Stimulated activated CD4-positive, alpha-beta T cell treated with anti-CD3 and anti-CD28 coated beads, TNF-alpha, amount 100 ng/mL, for 24 hours (primary cell): Measurements from ENCODE around the gene YTHDF2.
"Not testable (repeated sequence)": the region's sequence is repeated elsewhere in the genome, so short reads cannot be mapped to it uniquely, and the experiment has no call there.

Experiments
- DNase-seq, 3 experiments: peaks; one replicate each; pipeline ENCODE4 v3.0.0-alpha.2; 2020; ENCODE audit warnings: low read depth in 3 of 3

Gene YTHDF2

DNA sequence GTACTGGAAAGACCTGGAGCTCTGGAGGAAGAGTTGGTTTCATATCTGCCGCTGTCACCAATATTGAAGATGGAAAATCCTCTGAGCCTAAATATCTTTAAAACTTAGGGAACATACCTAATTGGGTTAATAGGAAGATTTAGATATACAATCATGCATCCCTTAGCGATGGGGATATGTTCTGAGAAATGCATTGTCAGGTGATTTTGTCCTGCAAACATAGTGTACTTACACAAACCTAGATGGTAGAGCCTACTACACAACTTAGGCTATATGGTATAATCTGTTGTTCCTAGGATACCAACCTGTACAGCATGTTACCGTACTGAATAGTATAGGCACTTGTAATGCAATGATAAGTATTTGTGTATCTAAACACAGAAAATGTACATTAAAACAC is 22.5 kb downstream of the YTHDF2 start:
- no peak for DNase-seq

DNA sequence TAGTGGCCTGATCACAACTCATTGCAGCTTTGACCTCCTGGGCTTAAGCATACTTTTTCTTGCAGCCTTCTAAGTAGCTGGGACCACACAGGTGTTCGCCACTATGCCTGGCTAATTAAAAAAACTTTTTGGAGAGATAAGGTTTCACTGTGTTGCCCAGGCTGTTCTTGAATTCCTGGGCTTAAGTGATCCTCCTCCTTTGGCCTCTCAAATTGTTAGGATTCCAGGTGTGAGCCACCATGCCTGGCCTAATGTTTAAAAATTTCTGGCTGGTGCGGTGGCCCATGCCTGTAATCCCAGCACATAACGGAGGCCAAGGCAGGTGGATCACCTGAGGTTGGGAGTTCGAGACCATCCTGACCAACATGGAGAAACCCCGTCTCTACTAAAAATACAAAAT is 24.4 kb downstream of the YTHDF2 start:
- no peak for DNase-seq

DNA sequence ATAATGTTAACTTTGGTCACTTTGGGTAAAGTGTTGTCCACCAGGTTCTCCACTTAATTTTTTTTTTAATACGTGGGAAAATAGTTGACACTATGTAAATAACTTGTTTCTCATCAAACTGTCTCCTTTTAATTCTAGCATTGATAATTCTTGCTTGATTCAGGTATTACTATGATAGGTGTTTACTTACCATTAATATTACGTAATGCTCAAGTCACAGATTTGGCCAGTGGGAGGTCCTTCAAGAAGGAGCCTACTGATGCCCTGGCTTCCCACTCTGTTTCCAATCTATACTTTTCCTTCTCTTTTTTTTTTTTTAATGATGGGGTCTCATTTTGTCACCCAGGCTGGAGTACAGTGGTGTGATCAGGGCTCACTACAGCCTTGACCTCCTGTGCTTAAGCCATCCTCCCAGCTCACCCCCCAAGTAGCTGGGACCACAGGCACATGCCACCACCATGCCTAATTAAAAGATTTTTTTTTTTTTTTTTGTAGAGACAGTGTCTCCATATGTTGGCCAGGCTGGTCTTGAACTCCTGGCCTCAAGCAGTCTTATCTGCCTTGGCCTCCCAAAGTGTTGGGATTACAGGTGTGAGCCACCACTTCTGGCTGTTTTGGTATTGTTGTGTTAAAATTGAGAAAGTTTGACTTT is 29.9 kb downstream of the YTHDF2 start:
- DNase-seq: no peak

DNA sequence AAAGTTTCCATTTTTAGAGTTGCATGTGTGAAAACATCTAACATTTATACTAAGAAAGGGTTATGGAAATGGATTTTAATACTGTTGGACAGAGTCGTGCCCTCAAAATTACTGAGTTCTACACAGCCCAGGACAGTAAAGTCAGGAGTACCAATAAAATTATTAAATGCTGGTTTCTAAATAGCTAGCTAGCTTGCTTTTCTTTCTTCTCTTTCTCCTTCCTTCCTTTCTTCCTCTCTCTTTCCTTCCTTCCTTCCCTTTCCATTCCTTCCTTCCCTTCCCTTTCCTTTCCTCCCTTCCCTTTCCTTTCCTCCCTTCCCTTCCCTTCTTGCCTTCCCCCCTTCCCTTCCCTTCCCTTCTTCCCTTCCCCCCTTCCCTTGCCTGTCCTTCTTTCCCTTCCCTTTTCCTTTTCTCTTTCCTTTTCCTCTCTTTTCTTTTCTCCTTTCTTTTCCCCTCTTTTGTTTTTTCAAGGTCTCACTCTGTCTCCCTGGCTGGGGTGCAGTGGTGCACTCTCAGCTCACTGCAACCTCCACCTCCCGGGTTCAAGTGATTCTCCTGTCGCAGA is 33.9 kb downstream of the YTHDF2 start:
- DNase-seq: no peak

DNA sequence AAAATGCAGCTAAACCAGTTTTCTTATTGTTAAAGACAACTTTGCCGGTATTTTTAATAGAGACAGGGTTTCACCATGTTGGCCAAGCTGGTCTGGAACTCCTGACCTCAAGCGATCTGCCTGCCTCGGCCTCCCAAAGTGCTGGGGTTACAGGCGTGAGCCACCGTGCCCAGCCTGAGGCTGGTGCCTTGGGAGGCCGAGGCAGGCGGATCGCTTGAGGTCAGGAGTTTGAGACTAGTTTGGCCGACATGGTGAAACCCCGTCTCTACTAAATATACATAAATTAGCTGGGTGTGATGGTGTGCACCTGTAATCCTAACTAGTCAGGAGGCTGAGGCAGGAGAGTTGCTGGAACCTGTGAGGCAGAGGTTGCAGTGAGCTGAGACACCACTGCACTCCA is 35.2 kb downstream of the YTHDF2 start:
- not testable (repeated sequence) for DNase-seq

DNA sequence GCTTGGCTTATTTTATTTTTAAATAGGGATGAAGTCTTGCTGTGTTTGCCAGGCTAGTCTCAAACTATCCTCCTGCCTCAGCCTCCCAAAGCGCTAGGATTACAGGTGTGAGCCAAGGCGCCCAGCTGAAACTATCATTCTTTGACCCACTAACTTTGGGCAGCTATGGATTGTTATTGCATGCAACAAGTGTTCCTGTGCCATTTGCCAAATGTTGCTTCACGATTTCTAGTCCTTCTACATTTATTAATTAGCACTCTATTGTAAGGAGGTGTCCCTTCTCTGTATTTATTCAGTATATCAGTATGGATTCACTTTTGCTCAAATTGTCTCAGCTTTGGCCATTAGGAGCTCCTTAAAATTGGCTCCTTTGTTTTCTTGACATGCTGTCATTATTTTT is 36.4 kb downstream of the YTHDF2 start:
- no peak for DNase-seq

DNA sequence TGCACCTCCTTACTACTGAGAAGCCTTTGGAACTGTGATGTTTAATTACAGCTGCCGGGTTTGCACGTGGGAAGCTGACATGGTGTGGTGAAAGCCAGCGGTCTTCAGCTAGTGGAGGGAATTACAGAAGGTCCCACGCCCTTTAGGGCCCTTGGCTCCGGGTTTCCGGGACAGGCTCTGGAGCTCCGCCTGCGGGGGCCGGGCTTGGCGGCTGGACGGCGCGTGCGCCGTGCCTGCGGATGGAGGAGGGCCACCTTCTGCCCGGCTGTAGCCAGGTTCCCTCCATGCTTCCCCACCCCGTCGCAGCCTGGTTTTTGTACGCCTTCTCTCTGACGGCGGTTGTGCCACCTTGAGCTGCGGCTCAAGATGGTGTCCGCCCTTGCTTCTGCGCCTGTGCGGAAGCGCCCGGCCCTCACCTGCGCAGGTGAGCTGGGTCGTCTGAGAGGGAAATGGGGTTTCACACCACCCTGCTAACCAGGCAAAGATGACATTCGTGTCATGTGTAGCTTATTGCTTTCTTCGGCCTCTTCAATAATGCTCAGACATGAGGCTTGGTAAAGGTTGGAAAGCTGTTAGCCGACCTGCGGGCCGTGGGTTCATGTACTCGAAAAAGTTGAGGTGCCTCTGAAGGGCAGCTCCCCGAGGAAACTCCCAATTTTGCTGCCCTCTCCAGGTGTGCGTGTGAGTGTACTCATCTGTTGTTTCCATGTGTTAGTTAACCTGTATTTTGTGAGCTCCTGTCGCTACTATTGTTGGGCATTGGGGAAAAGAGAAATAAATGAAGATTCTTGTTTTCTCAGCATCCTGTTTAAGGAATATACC is 38.6 kb downstream of the YTHDF2 start:
- peak; percentile 22 to 61 (median 28) for DNase-seq

DNA sequence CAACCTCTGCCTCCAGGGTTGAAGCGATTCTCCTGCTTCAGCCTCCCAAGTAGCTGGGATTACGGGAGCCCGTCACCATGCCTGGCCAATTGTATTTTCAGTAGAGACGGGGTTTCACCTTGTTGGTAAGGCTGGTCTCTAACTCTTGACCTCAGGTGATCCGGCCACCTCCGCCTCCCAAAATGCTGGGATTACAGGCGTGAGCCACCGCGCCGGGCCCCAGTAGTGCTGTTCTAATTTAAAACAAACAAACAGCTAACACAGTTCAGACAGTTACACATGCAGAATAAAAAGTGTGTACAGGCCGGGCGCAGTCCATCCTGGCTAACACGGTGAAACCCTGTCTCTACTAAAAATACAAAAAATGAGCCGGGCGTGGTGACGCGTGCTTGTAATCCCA is 39.6 kb downstream of the YTHDF2 start:
- no peak for DNase-seq

DNA sequence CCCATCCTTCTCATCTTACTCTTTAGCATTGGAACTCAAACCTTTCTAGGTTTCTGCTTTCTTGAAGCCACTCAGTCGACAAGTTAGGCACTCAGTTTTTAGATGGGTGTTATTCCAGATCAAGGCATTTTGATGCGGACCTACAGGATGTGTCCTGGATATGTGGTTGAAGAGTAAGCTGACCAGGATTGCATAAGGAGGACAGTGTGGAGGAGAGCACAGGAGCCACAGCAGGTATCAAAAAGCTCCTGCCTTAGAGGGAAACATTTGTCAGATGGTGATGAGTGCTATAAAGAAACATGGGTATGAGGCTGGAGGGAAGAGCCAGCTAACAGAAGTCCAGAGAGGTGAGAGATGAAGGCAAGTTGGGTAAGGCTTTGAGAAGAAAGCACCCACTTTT is 41.3 kb downstream of the YTHDF2 start:
- no peak for DNase-seq

DNA sequence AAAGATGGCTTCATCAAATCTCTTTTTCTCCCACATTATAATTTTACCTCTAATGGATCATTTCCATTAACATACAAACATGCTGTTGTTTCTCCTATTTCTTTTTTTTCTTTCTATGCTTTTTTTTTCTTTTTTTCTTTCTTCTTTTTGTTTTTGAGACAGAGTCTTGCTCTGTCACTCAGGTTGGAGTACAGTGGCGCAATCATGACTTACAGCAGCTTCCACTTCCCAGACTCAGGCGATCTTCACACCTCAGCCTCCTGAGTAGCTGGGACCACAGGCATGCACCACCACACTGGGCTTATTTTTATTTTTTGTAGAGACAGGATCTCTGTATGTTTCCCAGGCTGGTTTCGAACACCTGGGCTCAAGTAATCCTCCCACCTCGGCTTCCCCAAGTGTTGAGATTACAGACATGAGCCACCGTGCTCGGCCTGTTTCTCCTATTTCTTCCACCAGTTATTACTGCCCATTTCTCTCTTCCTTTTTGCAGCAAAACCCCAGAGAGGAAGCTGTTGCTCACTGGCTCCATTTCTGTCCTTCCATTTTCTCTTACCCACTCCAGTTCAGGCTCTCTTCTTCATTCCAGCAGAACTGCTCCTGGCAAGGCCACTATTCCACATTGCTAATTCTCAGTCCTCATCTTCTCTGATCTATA is 43.1 kb downstream of the YTHDF2 start:
- no peak for DNase-seq

DNA sequence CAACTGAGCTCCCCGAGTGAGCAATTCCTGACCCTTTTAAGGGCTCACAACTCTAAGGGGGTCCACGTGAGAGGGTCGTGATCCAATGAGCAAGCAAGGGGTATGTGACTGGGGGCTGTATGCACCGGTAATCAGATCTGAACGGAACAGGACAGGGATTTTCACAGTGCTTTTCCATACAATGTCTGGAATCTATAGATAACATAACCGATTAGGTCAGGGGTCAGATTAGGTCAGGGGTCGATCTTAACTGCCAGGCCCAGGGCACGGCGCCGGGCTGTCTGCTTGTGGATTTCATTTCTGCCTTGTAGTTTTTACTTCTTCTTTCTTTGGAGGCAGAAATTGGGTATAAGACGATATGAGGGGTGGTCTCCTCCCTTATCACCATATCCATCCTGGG is 44.6 kb downstream of the YTHDF2 start:
- DNase-seq: no peak

DNA sequence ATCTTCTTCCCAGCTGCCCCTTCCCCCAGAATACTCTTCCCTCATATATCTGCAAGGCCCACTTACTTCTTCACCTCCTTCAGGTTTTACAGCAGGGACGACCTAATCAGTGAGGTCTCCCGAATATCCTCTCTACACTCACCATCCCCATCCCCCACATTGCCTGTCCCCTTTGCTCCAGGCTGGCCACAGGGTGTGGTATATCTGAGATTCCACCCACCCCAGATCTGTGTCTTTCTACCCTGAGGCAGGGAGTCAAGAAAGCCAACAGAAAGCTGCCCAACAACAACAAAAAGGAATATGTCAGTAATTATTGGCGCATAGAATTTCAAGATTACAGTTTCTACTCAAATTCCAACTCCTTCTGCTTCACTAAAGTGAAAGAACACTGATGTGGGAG is 45.3 kb downstream of the YTHDF2 start:
- DNase-seq: no peak

DNA sequence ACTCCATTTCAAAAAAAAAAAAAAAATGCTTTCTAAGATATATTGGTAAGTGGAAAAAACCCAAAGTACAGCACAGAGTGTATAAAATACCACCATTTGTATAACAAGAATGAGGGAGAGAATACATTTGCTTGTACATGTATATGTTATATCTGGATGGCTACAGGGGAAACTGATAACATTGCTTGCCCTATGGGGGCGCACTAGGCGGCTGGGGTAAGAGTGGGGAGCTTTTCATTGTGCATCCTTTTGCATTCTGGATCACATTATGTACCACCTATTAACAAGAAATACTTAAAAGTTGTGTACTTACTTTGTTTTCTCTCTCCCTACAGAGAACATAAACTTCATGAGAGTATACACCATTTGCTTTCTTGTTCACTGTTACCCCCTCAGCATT is 46.6 kb downstream of the YTHDF2 start:
- no peak for DNase-seq

DNA sequence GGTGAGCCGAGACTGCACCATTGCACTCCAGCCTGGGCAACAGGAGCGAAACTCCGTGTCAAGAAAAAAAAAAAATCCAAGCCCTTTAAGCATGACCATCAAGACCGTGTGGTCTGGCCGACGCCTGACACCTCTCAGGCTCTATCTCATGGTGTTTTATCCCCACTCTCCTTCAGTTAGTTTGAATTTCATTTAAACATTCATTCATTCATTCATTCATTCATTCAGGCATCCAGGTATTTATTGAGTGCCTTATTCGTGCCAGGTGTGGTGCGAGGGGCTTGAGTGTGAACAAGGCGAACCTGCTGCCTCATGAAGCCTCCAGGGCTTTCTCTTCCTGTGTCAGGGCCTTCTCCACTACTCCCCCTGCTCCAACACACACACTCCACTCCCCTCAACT is 52.7 kb downstream of the YTHDF2 start:
- DNase-seq: no peak

DNA sequence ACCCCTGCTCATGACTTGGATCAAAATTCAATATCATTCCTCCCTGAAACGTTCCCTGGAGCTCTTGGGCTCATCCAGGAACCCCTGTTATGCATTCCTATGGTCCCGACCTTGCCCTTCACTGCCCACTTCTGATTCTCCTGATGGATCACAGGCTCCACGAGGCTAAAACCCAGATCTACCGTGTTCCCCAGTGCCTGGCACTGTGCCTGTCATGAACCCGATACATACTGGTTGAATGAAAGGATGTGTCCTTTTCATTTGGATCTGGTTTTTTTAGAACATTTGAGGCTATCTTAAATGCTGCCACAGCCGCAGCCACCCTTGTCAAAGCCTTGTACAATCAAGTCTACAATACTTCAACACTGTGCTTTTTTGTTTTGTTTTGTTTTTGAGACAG is 53.1 kb downstream of the YTHDF2 start:
- DNase-seq: no peak

DNA sequence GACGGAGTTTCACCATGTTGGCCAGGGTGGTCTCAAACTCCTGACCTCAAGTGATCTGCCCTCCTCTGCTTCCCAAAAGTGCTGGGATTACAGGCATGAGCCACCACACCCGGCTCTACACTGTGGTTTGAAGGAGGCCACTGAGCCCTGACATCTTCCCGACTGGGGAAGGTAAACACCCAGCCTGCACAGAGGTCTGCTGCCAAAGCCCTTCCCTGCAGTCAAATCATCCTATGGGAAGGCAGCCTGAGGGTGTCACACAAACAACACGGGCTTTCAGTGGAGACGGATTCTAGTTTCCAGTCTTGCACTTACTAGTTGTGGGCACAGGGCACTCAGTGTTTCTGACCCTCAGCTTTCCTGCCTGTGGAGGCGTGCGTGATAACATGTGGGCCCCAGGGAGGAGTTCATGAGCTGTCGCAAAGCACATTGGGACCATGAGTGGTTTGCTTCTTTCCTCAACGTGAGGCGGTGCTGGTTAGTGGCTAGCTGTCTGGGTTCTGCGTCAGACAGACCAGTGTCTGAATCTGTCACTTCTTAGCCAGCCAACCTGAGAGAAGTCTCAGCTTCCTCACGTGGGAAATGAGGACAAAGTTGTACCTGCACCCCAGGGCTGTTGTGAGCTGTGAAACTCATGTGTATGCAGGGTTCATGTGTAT is 53.8 kb downstream of the YTHDF2 start:
- DNase-seq: no peak

DNA sequence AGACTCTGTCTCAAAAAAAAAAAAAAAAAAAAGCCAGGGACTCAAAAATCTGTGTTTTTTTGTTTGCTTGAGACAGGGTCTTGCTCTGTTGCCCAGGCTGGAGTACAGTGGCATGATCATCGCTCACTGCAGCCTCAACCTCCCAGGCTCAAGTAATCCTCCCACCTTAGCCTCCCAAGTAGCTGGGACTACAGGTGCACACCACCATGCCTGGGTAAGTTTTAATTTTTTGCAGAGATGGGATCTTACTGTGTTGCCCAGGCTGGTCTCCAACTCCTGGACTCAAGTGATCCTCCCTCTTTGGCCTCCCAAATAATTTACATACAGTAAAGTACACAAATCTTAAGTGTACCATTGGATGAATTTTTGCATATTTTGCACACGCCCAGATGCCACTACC is 55.2 kb downstream of the YTHDF2 start:
- not testable (repeated sequence) for DNase-seq

DNA sequence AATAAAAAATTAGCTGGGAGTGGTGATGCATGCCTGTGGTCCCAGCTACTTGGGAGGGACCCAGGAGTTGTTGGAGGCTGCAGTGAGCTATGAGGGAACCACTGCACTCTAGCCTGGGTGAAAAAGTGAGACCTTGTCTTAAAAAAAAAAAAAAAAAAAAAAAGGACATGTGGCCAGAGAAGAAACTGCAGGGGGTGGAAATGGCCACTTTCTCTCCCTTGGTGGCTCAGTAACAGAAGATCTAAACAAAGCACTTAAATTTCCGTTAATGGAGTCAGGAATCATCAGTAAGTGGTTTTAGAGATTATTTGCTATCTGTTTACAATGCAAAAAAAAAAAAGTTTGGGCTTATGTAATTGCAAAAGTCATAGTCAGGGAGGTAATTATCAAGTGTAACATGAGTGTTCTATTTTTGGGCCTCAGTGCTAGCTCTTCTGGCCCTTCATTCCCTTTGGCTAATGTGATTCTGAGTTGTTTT is 55.9 kb downstream of the YTHDF2 start:
- DNase-seq: no peak

DNA sequence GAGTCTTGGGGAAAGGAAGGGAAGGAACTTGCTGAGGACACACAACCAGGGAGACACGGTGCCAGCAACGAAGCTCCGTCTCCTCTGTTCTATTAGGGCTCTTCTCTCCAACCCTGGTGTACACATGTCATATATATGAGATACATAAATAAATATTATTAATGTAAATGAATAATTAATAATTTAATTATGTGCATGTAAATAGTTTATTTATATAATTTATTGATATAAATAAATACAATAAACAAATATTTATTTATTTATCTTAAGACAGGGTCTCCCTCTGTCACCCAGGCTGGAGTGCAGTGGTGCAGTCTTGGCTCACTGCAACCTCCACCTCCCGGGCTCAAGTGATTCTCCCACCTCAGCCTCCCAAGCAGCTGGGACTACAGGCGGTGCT is 57.8 kb downstream of the YTHDF2 start:
- DNase-seq: not testable (repeated sequence)

DNA sequence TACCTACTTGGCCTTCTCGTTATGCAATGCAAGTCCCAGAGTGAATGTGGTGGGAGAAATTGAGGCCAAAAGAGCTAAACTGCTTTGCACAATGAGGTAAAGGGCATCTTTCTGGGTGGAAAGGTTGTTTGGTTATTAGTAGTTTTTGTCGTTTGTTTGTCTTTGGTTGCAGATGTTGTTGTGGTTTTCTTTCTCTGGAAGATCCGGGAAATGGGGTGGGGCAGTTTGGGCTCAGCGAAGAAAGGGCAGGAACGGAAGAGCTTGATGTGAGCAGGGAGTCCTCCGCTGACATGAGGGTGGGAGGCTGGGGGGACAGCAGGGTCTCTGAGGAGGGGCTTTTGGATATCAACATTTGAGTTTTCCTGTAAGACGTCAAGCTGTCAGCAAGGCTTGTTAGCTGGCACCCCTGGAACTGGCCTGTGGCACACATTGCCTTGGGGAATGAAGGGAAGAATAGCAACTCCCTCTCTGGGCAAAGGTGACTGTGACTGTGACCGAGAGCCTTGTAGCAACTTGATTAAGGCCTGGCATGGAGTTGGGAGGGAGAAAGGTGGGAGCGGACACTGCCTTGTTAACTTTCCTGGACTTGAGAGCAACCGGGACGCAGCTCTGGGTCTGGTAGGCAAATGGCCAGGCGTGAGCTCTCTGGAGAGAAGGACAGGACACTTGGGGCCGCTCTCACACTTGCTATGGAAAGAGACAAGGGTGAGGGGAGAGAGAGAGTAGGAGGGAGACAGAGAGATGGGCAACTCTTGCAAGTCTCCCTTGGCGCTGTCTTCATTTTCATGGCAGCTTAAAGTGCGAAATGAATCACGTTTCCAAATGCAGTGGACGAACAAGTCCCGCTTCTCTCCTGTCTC is 59.8 kb downstream of the YTHDF2 start:
- DNase-seq: no peak

DNA sequence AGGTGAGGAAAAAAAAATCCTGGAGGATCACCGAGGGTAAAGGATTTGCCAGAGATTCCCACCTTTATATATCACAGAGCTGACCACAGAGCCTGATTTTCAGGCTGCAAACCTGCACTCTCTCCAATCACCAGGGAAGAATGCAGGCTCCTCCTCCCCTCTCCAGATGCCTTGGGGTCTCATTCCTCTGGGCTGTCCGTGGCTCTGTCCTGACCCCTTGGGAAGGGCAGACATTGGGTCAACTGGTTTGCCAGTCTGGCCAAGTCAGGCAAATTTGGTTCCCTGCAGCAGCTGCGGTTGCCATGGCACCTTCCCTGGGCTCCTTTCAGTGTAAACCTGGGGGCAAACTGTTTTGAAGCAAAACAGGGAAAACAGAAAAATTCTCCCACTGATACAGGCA is 63.6 kb downstream of the YTHDF2 start:
- no peak for DNase-seq
